OCI-LY1 (cell line): ENCODE data around the gene GSK3A.

Experiments
- CTCF ChIP-seq: fragments of 200-600 bp; sonication (generic), shearing (Covaris generic); IDR thresholded peaks from 2 replicates; pipeline ENCODE4 v1.5.1; 2017; ENCODE audit warnings: mild to moderate bottlenecking, antibody characterized with exemption, low read length, moderate library complexity, mixed read lengths
- EZH2 ChIP-seq: fragments of 200-600 bp; sonication (generic), shearing (Covaris generic); IDR thresholded peaks from 2 replicates; pipeline ENCODE4 v1.8.0; 2017; ENCODE audit warnings: borderline replicate concordance, mixed run types, mild to moderate bottlenecking, antibody characterized with exemption, low read length, moderate library complexity, mixed read lengths

DNA sequence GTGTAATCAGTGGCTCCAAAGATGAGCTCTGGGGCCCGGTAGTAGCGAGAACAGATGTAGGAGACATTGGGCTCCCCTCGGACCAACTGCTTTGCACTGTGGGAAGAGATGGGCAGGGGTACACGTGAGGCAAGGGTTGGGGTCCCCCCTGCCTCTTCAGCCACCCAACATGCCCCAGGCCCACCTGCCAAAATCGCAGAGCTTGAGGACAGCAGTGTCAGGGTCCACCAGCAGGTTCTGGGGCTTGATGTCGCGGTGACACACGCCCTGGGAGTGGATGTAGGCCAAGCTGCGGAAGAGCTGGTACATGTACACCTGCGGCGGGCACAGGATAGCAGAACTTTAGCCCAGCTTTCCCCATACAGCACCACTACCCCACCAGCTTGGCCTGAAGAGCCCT, 8.0 kb downstream of the GSK3A start:
- TF ChIP-seq EZH2: no peak
- no peak for TF ChIP-seq CTCF
